ENCODE results near the gene RTL10.

The RTL10 gene

DNA sequence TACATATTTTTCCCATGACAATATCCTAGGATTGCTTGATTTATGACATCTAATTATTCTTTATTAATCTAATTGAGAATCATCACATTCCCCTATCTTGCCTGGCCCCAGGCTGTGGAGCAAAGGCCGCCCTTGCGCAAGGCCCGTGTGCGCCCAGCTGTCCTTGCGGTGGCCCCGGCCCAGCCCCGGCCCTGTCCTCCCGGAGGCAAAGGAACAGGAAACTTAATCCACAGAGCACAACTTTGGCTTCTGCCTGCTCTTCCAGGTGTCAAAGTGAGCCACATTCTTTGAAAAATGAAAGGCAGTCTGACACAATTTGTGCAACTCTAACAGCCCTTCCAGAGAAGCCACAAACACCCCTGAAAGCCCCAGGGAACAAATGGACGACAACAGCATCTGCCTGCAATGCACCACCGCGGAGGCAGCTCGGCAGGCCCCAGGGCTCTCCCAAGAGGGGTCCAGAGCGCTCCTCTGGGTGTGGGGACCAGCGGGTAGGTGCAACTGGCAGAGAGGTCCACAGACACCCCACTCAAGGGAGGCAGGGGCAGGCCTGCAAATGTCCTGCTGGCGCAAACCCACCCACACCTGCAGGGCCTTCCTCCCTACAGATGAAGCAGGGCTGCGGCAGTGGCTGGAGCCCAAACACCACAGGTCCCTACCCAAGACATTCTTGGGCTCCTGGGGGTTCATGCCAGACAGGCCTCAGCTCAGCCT, 30.3 kb downstream of the RTL10 start:
- DNase-seq (ENCODE audit: low read depth in 4 of 4, low spot score in 1 of 4) = no peak

DNA sequence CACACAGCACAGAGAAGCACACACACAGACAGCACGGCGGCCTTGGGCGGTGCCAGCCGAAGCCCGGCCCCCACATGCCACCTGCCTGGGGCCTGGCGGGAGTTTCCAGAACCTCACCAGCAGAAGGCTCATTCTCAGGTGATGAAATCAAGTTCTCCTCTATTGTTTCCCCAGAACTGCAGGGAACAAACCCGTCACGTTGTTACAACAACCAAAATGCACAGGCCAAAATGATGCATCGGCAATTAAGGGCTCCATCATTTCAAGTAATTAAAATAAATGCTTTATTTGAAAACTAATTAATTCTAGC, 30.8 kb downstream of the RTL10 start:
- no peak for DNase-seq (ENCODE audit: low read depth in 4 of 4, low spot score in 1 of 4)

DNA sequence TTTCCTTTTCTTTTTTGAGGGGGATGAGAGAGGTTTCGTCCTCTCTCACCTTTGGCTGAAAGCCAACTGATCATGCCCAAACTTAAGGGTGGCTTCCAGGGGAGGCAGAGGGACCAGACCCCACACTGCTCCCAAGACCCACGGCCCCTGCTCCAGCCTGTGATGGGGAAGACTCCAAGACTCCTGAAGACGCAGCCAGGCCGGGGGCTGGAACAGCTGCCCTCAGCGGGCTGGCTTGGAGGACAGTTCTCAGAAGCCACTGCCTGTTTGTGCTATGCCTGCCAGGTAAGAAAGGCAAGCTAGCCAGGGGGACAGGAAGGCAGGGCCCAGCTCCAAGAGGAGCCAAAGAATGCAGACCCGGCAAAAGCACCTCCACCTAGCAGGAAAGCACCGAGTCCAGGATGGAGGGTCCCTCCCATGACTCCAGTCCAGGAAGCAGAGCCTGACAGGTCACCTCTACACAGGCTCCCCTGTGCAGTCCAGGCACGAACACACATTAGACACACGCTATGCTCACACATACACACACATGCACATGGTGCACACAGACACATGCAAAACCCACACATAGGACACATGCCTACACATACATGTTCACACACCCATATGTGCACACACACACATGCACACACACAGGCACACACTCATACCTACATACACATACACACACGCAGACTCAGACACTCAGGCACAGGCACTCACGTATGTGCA, 31.3 kb downstream of the RTL10 start:
- DNase-seq (ENCODE audit: low read depth in 4 of 4, low spot score in 1 of 4) = no peak

DNA sequence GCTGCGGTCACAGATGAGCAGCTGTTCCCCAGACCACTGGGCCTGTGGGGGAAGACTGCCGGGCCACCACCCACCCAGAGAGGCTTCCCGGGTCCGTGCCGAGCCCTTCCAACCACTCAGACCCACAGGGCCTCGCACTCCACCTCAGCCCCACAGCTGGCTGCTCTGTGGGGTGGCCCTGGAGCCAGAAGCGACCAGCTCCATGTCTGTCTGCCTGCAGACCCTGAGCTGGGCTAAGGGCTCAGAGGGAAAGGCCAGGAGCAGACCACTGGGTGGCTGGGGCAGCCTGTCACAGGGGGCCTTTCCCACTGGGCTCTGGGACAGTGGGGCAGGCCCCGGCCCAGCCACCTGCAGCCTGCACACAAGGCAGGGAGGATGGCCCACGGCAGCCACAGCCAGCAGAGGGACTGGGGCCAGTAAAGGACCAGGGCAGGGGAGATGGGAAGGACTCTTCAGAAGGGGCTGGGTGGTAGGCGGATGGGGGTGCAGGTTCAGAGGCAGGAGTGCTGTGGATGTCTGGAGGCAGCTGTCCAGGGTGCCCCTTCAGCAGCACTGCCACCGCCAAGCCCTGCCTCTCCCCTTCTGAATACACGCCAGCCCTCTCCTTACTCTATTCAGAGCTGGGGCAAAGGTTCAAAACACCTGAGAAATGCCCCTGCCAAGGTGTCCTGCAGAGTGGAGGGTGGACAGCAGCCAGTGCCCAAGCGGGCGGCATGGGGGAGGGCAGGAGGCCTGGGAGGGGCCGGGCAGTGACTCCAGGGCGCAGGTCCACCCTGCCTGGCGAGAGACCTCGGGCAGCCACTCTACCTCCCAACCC, 32.2 kb downstream of the RTL10 start:
- no peak for DNase-seq (ENCODE audit: low read depth in 4 of 4, low spot score in 1 of 4)

DNA sequence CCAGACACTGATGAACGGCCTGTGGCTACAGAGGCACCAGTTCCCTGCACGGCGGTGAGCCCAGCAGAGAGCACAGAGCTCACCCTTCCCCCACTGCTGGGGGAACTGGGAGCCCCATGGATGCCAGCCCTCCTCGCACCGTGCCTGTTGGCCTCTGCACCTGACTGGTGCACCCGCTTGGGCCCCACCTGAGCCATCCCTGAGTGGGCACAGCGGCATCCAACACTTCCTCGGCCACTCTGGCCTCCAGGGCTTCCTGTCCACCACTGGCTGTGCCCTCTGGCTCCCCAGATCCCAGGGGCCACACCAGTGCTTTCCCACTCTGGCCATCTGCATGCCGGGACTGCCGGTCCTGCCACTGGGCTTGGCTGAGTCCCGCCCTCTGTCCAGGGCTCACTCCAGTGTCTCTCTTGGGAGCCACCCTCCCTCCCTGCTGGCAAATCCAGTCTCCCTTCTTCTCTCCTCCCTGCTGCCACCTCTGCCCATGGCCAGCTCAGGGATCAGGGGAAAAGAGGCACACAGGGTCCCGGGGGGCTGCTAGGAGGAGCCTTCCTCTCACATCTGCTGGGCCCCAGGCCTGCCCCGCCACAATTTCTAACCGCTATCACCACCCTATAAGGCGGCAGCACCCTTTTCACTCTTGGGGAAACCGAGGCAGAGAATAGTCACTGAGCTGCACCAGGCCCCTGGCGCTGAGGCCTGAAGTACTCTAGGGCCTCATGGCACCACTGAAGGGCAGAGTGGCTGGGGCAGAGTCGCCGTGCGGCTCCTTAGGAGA, 33.0 kb downstream of the RTL10 start:
- DNase-seq (ENCODE audit: low read depth in 4 of 4, low spot score in 1 of 4) = no peak

DNA sequence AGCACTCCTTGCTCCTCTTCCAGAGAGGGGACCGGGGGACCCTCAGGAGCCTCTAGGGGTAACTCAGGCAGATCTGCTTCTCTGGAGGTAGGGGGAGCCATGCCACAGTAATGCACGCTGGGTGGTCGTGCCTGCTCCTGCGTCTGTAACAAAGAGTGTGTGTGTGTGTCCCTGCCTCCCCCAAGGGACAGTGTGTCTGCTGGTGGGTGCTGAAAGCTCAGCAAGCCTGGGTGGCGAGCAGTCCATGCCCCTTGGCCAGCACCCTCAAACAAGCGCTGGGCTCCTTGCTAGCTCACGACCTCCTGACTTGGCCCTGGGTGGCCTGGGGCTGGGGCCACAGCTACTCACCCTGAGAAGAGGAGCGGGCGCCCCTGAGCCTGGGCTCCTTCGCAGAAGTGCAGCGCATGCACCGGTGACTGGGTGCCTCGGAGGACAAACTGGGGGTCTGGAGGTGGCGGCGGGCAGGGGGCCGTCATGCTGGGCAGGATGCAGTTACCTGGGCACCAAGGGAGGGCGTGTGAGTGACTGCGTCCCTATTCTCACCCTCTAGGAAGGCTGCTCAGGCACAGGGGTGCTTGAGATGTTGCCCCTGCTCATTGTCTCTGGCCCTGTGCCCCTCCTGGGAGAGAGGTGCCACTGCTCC, 33.7 kb downstream of the RTL10 start:
- DNase-seq (ENCODE audit: low read depth in 4 of 4, low spot score in 1 of 4) = no peak

DNA sequence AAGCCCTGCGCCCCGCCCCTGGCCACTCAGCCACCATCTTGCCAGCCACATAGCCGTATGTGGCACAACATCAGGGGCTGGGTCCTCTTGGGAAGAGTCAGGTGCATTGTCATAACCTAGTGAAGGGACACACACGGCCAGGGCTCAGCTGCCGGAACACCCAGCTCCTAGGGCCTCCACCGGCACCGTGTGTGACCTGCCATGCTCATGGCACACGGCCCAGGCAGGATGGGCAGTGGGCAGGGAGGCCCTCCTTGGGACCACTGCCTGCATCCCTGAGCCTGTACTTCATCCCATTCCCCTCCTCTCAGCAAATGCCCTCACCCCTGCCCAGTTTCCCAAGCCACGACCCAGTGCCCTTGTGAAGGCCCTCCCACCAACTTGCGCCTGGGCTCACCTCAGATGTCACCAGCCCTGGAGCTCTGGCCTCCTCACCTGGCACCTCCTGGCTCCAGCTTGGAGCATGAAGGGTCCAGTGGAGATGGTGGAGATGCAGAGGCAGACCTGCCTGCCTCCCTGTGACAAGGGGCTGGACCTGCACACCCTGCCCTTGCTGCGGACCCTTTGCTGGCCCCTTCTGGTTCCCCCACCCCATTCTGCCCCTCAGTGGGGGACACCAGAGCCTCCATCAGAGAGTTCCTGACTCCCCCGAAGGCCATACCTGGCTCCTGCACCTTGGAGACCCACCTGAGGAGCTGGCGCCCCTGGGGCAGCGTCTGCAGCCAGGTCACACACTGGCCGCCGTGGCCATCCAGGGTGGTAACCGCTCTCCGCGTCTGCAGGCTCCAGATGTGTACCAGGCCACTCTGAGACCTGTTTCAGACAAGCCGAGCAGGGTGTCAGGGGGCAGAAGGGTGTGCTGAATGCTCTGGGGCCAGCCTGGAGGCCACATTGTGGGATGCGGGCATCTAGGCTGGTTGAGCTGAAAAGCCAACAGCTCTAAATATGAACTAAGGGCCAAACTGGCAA, 34.5 kb downstream of the RTL10 start:
- DNase-seq (ENCODE audit: low read depth in 4 of 4, low spot score in 1 of 4) = no peak

DNA sequence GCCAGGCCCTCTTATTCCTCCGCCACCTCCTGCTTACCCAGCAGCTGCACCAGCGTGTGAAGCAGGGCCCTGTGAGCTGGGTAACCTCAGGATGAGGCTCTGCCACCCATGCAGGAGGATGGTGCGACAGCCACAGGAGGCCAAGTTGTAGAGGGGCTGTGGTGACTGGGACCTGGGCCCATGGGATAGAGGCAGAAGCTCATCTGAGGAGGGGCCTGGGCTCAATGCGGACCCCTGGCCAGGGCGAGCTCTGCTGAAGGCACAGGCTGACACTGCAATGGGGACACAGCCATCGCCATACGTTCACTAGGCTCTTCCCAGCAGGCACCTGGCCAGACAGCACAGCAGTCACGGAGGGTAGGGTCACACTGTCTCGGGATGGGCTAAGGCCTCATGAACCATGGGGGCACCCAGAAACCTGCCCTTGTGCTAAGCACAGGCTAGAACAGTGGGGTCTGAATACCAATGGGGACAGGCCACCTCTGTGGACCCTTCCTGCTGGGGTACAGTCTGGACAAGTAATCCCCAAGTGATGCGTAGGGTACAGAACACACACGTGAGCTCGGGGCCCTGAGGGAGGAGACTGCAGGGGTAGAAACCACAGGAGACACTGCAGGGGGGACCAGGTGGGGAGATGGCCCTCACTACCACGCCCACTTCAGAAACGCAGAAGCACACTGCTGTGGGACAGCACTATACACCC, 35.3 kb downstream of the RTL10 start:
- no peak for DNase-seq (ENCODE audit: low read depth in 4 of 4, low spot score in 1 of 4)

DNA sequence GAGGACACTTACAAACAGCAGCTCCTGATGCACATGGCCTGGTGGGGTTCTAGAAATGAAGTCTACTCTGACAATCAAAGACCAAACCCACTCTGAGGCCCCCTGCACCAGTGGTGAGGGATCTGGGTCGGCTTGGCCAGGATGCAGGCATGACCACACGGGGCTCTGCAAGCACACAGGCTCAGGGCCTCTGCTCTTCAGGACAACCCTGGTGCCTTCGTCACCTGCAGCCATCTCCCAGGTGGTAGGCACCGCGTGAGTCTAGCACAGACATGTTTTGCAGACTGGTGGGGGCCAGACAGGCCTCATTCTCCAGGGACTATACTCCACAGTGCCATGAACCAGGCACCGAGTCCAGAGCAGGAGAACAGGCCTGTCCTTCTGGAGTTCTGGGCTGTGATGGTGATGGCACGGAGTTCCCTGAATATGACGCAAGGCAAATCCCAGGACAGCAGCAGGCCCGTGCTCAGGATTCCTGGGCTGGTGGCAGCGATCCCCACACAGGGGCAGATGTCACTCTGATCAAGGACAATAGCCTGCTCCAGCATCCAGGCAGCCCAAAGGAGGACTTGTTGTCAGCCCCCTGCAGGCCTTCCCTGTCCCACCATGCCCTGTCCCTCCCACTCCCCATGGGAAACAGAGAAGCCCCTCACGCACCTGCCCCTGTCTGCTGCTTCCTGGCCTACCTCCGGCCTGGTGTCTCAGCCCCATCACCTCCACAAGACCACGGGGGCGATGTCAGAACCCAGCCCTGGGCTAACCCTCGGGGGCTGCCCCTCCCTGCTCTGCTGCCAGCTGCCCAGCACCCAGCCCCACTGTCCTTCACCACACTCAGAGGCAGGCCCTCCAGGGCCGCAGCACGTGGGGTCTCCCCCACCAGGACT, 36.1 kb downstream of the RTL10 start:
- DNase-seq (ENCODE audit: low read depth in 4 of 4, low spot score in 1 of 4) = no peak

DNA sequence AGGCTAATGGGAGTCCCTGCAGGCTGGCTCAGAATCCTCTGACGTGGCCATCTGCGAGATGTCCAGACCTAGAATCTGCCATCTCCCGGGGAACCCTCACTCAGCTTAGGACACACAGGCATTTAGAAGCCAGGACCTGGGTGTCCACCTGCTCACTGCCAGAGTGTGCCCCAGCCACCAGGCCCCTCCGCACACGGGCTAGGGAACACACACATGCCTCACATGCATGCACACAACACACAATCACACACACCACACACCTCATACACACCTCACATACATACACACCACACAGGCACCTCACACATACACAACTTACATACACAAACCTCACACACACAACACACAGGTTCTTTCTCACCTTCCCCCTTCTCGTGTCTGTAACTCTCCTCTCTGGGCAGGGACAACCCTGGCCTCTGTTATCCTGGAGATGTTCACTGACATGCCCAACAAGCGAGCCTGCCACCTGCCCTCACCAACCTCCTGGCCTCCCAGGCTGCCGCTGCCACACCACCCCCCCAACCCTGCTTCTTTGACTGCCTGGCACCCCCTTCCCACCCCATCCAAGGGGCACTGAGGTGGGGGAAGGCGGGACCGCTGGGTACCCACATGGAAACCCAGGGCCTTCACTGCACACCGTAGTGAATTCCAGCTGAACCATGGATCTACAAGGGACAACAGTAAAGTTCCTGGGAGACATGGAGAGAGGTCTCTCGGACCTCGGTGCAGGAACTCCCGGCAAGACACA, 38.1 kb downstream of the RTL10 start:
- no peak for DNase-seq (ENCODE audit: low read depth in 4 of 4, low spot score in 1 of 4)

DNA sequence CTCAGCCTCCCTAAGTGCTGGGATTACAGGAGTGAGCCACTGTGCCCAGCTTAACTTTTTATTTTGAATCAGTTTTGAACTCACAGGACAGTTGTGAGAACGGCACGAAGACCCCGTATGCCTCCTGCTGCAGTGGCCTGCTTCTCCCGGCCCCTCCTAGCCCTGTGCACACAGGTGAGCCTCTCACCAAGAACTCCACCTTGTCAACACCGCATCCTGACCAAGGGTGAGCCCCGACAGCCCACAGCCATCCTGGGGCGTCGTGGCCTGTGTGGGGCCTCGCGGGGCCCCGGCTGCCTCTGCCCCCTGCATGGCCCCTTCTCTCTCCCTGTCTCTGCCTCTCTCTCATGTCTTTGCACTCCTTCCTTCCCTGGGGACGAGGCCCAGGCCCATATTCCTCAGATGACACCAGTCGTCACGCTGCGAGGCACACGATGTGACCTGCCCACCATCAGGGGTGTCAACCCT, 38.8 kb downstream of the RTL10 start:
- DNase-seq (ENCODE audit: low read depth in 4 of 4, low spot score in 1 of 4) = no peak

DNA sequence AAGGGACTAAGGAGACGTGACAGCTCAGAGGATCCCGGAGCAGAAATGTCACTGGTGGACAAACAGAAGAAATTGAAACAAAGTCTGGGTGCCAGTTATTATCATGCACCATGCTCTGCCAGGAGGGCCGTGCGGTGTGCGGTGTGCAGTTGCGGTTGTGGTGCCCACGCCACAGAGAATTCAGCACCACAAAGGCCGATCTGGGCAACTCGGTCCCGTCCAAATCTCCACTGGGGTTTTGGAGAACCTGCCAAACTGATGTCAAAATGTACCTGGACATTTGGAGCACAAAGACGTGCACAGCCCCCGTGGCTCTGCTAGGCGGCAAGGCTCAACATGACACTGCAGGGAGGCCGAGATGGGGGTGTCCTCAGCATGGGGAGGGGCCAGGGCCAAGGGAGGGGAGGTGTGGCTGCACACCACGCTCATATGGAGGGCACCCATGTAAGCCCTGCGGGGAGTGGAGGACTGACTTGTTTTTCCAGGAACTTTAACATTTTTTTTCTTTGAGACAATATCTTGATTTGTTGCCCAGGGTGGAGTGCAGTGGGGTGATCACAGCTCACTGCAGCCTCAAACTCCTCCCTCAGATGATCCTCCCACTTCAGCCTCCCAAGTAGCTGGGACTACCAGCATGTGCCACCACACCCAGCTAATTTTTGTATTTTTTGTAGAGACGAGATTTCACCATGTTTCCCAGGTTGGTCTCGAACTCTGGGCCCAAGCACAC, 39.4 kb downstream of the RTL10 start:
- no peak for DNase-seq (ENCODE audit: low read depth in 4 of 4, low spot score in 1 of 4)

DNA sequence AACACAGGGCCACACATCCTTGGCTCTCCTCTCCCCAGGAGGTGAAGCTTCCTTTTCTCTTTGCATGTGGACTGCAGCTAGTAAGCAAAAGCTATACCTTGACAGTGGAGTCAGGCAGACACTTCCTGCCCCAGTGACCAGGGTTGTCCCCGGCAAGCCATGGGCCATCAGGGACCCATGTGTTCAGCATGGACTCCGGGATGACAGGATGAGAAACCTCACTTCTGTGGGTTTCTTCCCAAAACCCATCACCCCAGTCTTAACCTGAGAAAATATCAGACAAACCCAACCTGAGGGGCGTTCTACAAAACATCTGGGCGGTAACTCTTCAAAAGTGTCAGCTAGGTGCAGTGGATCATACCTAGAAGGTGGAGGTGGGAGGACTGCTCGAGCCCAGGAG, 40.2 kb downstream of the RTL10 start:
- DNase-seq (ENCODE audit: low read depth in 4 of 4, low spot score in 1 of 4) = no peak

DNA sequence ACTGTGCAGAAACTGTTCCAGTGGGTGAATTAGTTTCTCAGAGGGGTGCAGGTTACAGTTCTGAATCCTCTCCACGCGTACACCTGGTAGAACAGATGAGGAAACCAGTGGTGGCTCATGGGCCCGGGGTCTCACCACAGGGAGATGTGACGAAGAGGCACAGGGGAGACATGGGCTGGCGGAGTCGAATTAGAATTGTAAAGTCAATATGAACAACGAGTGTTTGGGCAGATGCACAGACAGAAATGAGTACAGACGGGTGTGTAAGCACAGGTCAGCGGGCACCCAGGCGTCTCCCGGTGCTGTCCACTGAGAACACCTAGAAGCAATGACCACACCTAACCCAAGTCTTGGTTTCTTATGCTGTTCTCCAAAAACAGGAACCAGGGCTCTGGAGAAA, 41.8 kb downstream of the RTL10 start:
- no peak for DNase-seq (ENCODE audit: low read depth in 4 of 4, low spot score in 1 of 4)

DNA sequence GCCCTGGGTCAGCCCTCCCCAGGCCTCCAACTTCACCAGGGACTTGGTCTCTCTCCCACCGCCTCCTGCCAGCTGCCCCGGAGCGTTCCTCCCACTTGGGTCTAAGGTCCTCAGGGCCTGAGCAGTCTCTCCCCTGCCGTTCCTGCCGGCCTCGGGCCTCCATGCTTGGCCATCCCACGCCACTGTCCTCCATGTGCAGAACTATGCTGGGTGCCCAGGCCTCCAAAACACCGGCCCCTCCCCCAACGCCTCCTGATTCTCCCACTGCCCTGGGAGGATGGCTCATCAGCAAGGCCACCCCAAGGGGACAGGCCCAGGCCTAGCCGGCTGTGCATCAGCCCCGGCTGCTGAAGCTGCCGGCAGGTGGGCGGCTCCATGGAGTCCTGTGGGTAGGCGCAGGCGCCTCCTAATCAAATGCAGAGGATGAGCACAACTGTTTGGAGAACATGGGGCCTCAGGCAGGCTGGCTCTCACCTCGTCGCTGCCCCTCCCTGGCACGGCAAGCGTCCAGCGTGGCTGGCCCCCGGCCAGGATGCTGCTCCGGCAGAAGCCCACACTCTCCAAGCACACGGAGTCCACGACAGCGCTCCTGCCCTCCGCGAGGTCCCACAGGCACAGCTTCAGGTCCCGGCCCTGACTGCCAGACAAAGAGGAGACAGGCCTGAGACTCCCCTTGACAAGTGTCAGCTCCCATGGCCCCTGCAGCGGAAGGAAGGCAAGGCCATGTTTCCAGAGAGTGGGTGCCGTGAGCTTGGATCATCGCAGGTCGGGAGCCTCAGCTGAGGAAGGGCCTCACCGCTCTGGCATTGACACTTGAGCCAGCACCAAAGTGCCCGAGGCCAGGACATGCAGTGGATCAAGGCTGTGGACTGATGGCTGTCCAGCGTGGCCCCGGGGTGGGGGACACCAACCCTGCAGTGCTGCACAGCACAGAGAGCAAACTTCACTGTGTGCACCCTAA, 42.6 kb downstream of the RTL10 start:
- DNase-seq (ENCODE audit: low read depth in 4 of 4, low spot score in 1 of 4) = no peak

DNA sequence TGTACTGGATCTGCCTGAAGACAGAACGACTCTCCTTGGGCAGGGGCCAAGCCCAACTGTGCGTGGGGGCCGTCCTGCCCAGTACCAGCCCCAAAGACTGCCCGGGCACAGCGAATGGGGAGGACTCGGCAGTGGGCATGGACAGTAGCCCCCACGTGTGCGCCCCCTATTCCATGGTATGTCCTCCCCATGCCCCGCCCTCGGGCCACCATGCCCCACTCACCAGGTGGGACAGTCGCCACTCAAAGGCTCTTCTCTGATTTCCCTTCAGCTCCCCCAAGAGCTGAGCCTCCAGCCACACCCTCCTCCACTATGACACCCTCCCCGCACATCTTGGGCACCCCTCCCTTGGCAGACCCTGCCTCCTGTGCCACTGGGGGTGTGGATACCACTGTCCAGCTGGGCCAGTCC, 43.5 kb downstream of the RTL10 start:
- no peak for DNase-seq (ENCODE audit: low read depth in 4 of 4, low spot score in 1 of 4)

All from stimulated activated CD4-positive, alpha-beta T cell treated with anti-CD3 and anti-CD28 coated beads, Interleukin-1b, Interleukin-23, amount 100 ng/mL, for 24 hours (primary cell).